Effector CD8-positive, alpha-beta T cell (primary cell): Measurements from ENCODE around the gene ERRFI1.

Experiments used
- DNase-seq: peaks from one replicate; lab custom pipeline; 2025; lab: John Stamatoyannopoulos, UW

ERRFI1 gene

GRCh38 chr1:8019229-8019620, 6.9 kb downstream of the ERRFI1 start:
- DNase-seq, result no peak

GRCh38 chr1:8018492-8019228, 7.4 kb downstream of the ERRFI1 start:
- DNase-seq, result no peak

GRCh38 chr1:8017495-8018197, 8.5 kb downstream of the ERRFI1 start:
- no peak for DNase-seq

- DNase-seq, result no peak
These were observed 9.2 kb downstream of the ERRFI1 start for GRCh38 chr1:8016895-8017241.

GRCh38 chr1:8016210-8016894, 9.8 kb downstream of the ERRFI1 start:
- no peak for DNase-seq

GRCh38 chr1:8015809-8016165, 10.3 kb downstream of the ERRFI1 start:
- no peak for DNase-seq

GRCh38 chr1:8015036-8015808, 10.9 kb downstream of the ERRFI1 start:
- DNase-seq, result no peak

GRCh38 chr1:8014381-8014988, 11.6 kb downstream of the ERRFI1 start:
- no peak for DNase-seq

- no peak for DNase-seq
These were observed 12.3 kb downstream of the ERRFI1 start for GRCh38 chr1:8013800-8014199.

- DNase-seq, result no peak
These were observed 12.7 kb downstream of the ERRFI1 start for GRCh38 chr1:8013399-8013798.

GRCh38 chr1:8012955-8013354, 13.2 kb downstream of the ERRFI1 start:
- DNase-seq, result no peak

- no peak for DNase-seq
These were observed 13.9 kb downstream of the ERRFI1 start for GRCh38 chr1:8011923-8012858.

- DNase-seq, result no peak
These were observed 15.1 kb downstream of the ERRFI1 start for GRCh38 chr1:8011016-8011415.

GRCh38 chr1:8010080-8010664, 15.9 kb downstream of the ERRFI1 start:
- no peak for DNase-seq

- no peak for DNase-seq
These were observed 16.8 kb downstream of the ERRFI1 start for GRCh38 chr1:8009043-8010002.

- no peak for DNase-seq
These were observed 19.8 kb downstream of the ERRFI1 start for GRCh38 chr1:8006037-8006963.

- DNase-seq, result no peak
These were observed 21.1 kb downstream of the ERRFI1 start for GRCh38 chr1:8004803-8005573.
